ENCODE data around the gene MBP.
A peak's percentile ranks its signal among the peaks of the same experiment; 100 is the strongest.

Gene MBP

GRCh38 chr18:76988827-76989646 lies 143.5 kb downstream of the MBP start:
- TF ChIP-seq REST (IDR thresholded peaks at IDR 0.05; ENCODE audit: low read depth): no peak
- TF ChIP-seq EGR1 (IDR thresholded peaks at IDR 0.05): no peak
- TF ChIP-seq NFIC (IDR thresholded peaks at IDR 0.05): no peak
- TF ChIP-seq YY1 (IDR thresholded peaks at IDR 0.05; ENCODE audit: low read depth): no peak
- no peak for TF ChIP-seq MAX (IDR thresholded peaks at IDR 0.05)
- no peak for TF ChIP-seq ZBTB7A (IDR thresholded peaks at IDR 0.05; ENCODE audit: low read depth)
- no peak for TF ChIP-seq TAF1 (IDR thresholded peaks at IDR 0.05; ENCODE audit: low read depth)
- no peak for TF ChIP-seq TCF12 (IDR thresholded peaks at IDR 0.05; ENCODE audit: low read depth)
- TF ChIP-seq CEBPB (IDR thresholded peaks at IDR 0.05): no peak
- no peak for TF ChIP-seq FOXM1 (IDR thresholded peaks at IDR 0.05; ENCODE audit: borderline replicate concordance, low read depth)
- TF ChIP-seq CREB1 (IDR thresholded peaks at IDR 0.05; ENCODE audit: low read depth): no peak
- no peak for TF ChIP-seq TEAD4 (IDR thresholded peaks at IDR 0.05)
- no peak for TF ChIP-seq USF1 (IDR thresholded peaks at IDR 0.05)
- no peak for TF ChIP-seq RAD21 (IDR thresholded peaks at IDR 0.05; ENCODE audit: low read depth)
- no peak for TF ChIP-seq EP300 (IDR thresholded peaks at IDR 0.05; ENCODE audit: borderline replicate concordance)

GRCh38 chr18:76988031-76988826 lies 144.4 kb downstream of the MBP start:
- TF ChIP-seq REST (IDR thresholded peaks at IDR 0.05; ENCODE audit: low read depth) (no peak), TEAD4 (IDR thresholded peaks at IDR 0.05) (no peak), ZBTB7A (IDR thresholded peaks at IDR 0.05; ENCODE audit: low read depth) (no peak), CREB1 (IDR thresholded peaks at IDR 0.05; ENCODE audit: low read depth) (no peak)

- TF ChIP-seq RAD21 (IDR thresholded peaks at IDR 0.05; ENCODE audit: low read depth): no peak
- TF ChIP-seq MAX (IDR thresholded peaks at IDR 0.05): 0 out of 2 replicates have a peak, but pooled peaks have one; percentile 13
- peak; percentile 26; the same call in 1 of the 2 replicates for TF ChIP-seq NFIC (IDR thresholded peaks at IDR 0.05)
- TF ChIP-seq CEBPB (IDR thresholded peaks at IDR 0.05): 0 out of 2 replicates have a peak, but pooled peaks have one; percentile 6
Measured at GRCh38 chr18:76986406-76986805, 146.2 kb downstream of the MBP start.

- TF ChIP-seq NFIC (IDR thresholded peaks at IDR 0.05): no peak
- no peak for TF ChIP-seq EGR1 (IDR thresholded peaks at IDR 0.05)
- TF ChIP-seq TCF12 (IDR thresholded peaks at IDR 0.05; ENCODE audit: low read depth): no peak
- no peak for TF ChIP-seq CEBPB (IDR thresholded peaks at IDR 0.05)
- no peak for TF ChIP-seq EP300 (IDR thresholded peaks at IDR 0.05; ENCODE audit: borderline replicate concordance)
- TF ChIP-seq ZBTB7A (IDR thresholded peaks at IDR 0.05; ENCODE audit: low read depth): no peak
- no peak for TF ChIP-seq TAF1 (IDR thresholded peaks at IDR 0.05; ENCODE audit: low read depth)
- no peak for TF ChIP-seq YY1 (IDR thresholded peaks at IDR 0.05; ENCODE audit: low read depth)
Measured at GRCh38 chr18:76985951-76986236, 146.7 kb downstream of the MBP start.

GRCh38 chr18:76985156-76985950 lies 147.2 kb downstream of the MBP start:
- no peak for TF ChIP-seq TCF12 (IDR thresholded peaks at IDR 0.05; ENCODE audit: low read depth)
- TF ChIP-seq EGR1 (IDR thresholded peaks at IDR 0.05): no peak
